Transverse colon (tissue), 3 donors: Measurements from ENCODE around the gene SUGCT.

Experiments used
- POLR2A ChIP-seq: fragments of 450-650 bp; IDR thresholded peaks from one replicate; pipeline ENCODE4 v1.6.1; 2016; ENCODE audit warnings: antibody characterized with exemption, mild to moderate bottlenecking, moderate library complexity
- TF ChIP-seq, protein P1 (sequence below), 5 experiments: fragments of 200-600 bp in 3 of 5; fragments of 450-650 bp in 2 of 5; sonication (generic) in 3 of 5; IDR thresholded peaks; 1 replicate in 2 of 5; 2 replicates in 3 of 5; pipeline ENCODE4 v1.5.1; 2016 to 2017; ENCODE audit warnings: antibody characterized with exemption in 5 of 5, inconsistent platforms in 3 of 5, mild to moderate bottlenecking in 2 of 5, moderate library complexity in 1 of 5

DNA sequence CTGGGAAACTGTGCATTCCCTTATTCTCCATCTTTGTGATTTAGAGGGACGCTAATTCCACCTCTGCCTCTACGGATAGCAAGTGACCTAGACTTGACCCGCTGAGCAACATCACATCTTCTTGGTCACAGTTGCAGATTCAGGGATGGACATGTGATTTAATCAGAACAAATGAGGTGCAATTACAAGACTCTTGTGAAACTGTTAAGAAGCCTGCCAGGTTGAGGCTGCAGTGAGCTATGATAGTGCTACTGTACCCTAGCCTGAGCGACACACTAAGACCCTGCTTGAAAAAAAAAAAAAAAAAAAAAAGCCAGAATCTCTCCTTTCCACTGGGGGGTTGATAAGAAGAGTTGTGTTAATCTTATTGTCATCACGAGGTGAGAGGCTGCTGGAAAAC lies 14.8 kb upstream of the SUGCT start:
- TF ChIP-seq, protein P1, sequence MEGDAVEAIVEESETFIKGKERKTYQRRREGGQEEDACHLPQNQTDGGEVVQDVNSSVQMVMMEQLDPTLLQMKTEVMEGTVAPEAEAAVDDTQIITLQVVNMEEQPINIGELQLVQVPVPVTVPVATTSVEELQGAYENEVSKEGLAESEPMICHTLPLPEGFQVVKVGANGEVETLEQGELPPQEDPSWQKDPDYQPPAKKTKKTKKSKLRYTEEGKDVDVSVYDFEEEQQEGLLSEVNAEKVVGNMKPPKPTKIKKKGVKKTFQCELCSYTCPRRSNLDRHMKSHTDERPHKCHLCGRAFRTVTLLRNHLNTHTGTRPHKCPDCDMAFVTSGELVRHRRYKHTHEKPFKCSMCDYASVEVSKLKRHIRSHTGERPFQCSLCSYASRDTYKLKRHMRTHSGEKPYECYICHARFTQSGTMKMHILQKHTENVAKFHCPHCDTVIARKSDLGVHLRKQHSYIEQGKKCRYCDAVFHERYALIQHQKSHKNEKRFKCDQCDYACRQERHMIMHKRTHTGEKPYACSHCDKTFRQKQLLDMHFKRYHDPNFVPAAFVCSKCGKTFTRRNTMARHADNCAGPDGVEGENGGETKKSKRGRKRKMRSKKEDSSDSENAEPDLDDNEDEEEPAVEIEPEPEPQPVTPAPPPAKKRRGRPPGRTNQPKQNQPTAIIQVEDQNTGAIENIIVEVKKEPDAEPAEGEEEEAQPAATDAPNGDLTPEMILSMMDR (IDR thresholded peaks at IDR 0.05): no peak
- no peak for TF ChIP-seq POLR2A
